ENCODE results near the gene TDRD6.

- TF ChIP-seq CTCF (IDR thresholded peaks at IDR 0.05; ENCODE audit: insufficient read depth, low read depth, low read length) = no peak
- TF ChIP-seq EZH2 (IDR thresholded peaks at IDR 0.05; ENCODE audit: insufficient read depth, low read length) = no peak
Observed at GRCh38 chr6:46690141-46690755, 2.6 kb downstream of the TDRD6 start.
